Duodenal mucosa (tissue), 2 donors: ENCODE data around the gene SLC44A2.

Source experiments
- H3K27ac ChIP-seq: one replicate; pipeline ENCODE4 v1.7.0; 2013; ENCODE audit warnings: low read depth, low read length
- H3K27me3 ChIP-seq, 2 donors: one replicate each; pipeline ENCODE4 v1.7.0; 2013; ENCODE audit warnings: low read length in 2 of 2, control low read depth in 1 of 2; ENCODE audit not compliant: insufficient read depth in 2 of 2, control insufficient read depth in 1 of 2
- H3K36me3 ChIP-seq, 2 donors: one replicate each; pipeline ENCODE4 v1.7.0; 2013; ENCODE audit warnings: low read length in 2 of 2, control low read depth in 1 of 2; ENCODE audit not compliant: insufficient read depth in 2 of 2, control insufficient read depth in 1 of 2
- H3K4me1 ChIP-seq, 2 donors: one replicate each; pipeline ENCODE4 v1.7.0; 2013; ENCODE audit warnings: low read length in 2 of 2, control low read depth in 1 of 2; ENCODE audit not compliant: insufficient read depth in 2 of 2, control insufficient read depth in 1 of 2
- H3K4me3 ChIP-seq, 2 donors: one replicate each; pipeline ENCODE4 v1.7.0; 2013; ENCODE audit warnings: low read length in 2 of 2, low read depth in 1 of 2
- H3K9ac ChIP-seq, 2 donors: one replicate each; pipeline ENCODE4 v1.7.0; 2013; ENCODE audit warnings: low read length in 2 of 2, low read depth in 1 of 2
- H3K9me3 ChIP-seq, 2 donors: one replicate each; pipeline ENCODE4 v1.7.0; 2013; ENCODE audit warnings: low read length in 2 of 2, control low read depth in 1 of 2; ENCODE audit not compliant: control insufficient read depth in 1 of 2

The SLC44A2 gene

GRCh38 chr19:10615429-10616023 lies 9.8 kb upstream of the SLC44A2 start:
- H3K27ac ChIP-seq = no peak overlapping the region
- H3K36me3 ChIP-seq = no peaks in the 10 kb centered on the region
- peaks cover 5 to 10% of the 10 kb centered on the region in 2 donors for H3K4me1 ChIP-seq
- no peaks in the 10 kb centered on the region for H3K9me3 ChIP-seq
- H3K4me3 ChIP-seq = no peak overlapping the region
- H3K9ac ChIP-seq = no peak overlapping the region
- H3K27me3 ChIP-seq = no peaks in the 10 kb centered on the region

- H3K27me3 ChIP-seq = no peaks in the 10 kb centered on the region
- no peaks in the 10 kb centered on the region for H3K9me3 ChIP-seq
- peaks cover 0 to 3% of the 10 kb centered on the region in 2 donors for H3K36me3 ChIP-seq
- H3K4me3 ChIP-seq = no peak overlapping the region
- H3K27ac ChIP-seq = no peak overlapping the region
- no peak overlapping the region for H3K9ac ChIP-seq
- H3K4me1 ChIP-seq = peaks cover 2 to 5% of the 10 kb centered on the region in 2 donors
Measured at GRCh38 chr19:10617409-10618121, 7.8 kb upstream of the SLC44A2 start.

- Histone ChIP-seq H3K9me3 (no peaks in the 10 kb centered on the region), H3K27me3 (no peaks in the 10 kb centered on the region), H3K4me1 (no peaks in the 10 kb centered on the region), H3K9ac (no peak overlapping the region), H3K36me3 (peaks cover 0 to 3% of the 10 kb centered on the region in 2 donors), H3K27ac (no peak overlapping the region), H3K4me3 (no peak overlapping the region)
Measured at GRCh38 chr19:10618846-10619245, 6.5 kb upstream of the SLC44A2 start.

DNA sequence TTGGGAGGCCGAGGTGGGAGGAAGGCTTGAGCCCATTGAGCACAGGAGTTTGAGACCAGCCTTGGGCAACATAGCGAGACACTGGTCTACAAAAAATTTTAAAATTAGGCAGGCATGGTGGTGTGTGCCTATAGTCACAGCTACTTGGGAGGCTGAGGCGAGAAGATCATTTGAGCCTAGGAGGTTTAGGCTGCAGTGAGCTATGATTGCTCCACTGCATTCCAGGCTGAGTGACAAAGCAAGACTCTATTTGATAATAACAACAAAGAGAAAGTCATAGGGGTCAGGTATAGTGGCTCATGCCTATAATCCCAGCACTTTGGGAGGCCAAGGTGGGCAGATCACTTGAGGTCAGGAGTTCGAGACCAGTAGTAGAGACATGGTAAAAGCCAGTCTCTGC lies 4.6 kb upstream of the SLC44A2 start:
- H3K4me1 ChIP-seq = peaks cover 5 to 10% of the 10 kb centered on the region in 2 donors
- peaks cover 0 to 3% of the 10 kb centered on the region in 2 donors for H3K36me3 ChIP-seq
- H3K27ac ChIP-seq = no peak overlapping the region

GRCh38 chr19:10621966-10622365 lies 3.4 kb upstream of the SLC44A2 start:
- Histone ChIP-seq H3K9me3 (no peaks in the 10 kb centered on the region), H3K27me3 (no peaks in the 10 kb centered on the region), H3K4me3 (no peak overlapping the region), H3K9ac (no peak overlapping the region), H3K4me1 (peaks cover 5 to 10% of the 10 kb centered on the region in 2 donors), H3K36me3 (peaks cover 0 to 3% of the 10 kb centered on the region in 2 donors), H3K27ac (no peak overlapping the region)

More for the DNA sequence above, 4.6 kb upstream of the SLC44A2 start:
- Histone ChIP-seq H3K9me3 (no peaks in the 10 kb centered on the region), H3K4me3 (no peak overlapping the region), H3K27me3 (no peaks in the 10 kb centered on the region), H3K9ac (no peak overlapping the region)

GRCh38 chr19:10624585-10624984 lies 768 bp upstream of the SLC44A2 start:
- Histone ChIP-seq H3K4me1 (peaks cover 5 to 10% of the 10 kb centered on the region in 2 donors), H3K9me3 (no peaks in the 10 kb centered on the region), H3K4me3 (peak overlapping the region; percentile 21 to 69), H3K9ac (peak overlapping the region; percentile 43 to 68), H3K27me3 (no peaks in the 10 kb centered on the region), H3K36me3 (peaks cover 0 to 18% of the 10 kb centered on the region in 2 donors), H3K27ac (no peak overlapping the region)

DNA sequence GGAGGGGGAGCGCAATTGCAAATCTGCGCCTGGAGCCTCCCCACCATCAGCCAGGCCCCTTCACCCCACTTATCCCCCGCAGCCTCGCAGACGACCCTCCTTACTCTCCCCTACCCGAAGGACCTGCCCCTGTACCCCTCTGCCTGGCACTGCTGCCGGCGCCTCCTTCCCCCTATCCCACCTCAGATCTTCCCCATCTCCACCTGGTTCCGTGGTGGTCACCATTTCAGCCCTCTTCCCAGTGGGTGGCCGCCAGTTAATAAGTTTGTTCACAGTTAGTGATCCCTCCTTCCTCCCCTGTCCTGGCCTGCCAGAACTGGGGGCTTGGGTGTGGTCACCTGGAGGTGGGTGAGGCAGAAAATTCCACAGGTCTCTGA lies 397 bp downstream of the SLC44A2 start:
- peaks cover 5 to 10% of the 10 kb centered on the region in 2 donors for H3K4me1 ChIP-seq

GRCh38 chr19:10631874-10632273 lies 6.5 kb downstream of the SLC44A2 start:
- H3K36me3 ChIP-seq = peaks cover 17 to 53% of the 10 kb centered on the region in 2 donors

More for the DNA sequence above, 397 bp downstream of the SLC44A2 start:
- H3K27ac ChIP-seq = peak overlapping the region; percentile 32
- H3K36me3 ChIP-seq = peaks cover 0 to 18% of the 10 kb centered on the region in 2 donors
- H3K9me3 ChIP-seq = no peaks in the 10 kb centered on the region
- H3K4me3 ChIP-seq = peak overlapping the region; percentile 65 to 69
- H3K27me3 ChIP-seq = no peaks in the 10 kb centered on the region
- peak overlapping the region; percentile 60 to 68 for H3K9ac ChIP-seq

DNA sequence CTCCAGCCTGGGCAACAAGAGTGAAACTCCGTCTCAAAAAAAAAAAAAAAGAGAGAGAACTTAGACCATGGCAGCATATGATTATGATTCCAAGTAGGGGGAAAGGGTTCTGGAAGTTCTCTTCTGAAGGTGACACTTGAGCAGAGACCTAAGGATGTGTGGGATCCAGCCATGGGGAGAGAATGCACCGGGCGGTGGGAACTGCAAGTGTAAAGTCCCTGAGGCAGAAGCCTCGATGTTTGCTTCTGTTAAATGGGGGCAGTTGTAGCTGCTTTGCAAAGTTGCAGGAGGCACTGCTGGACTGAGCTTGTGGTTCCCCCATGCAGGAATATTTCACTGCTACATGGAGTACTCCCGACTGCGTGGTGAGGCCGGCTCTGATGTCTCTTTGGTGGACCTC lies 9.1 kb downstream of the SLC44A2 start:
- H3K27ac ChIP-seq = no peak overlapping the region
- no peak overlapping the region for H3K4me3 ChIP-seq
- H3K9me3 ChIP-seq = no peaks in the 10 kb centered on the region
- H3K9ac ChIP-seq = no peak overlapping the region
- peaks cover 20 to 57% of the 10 kb centered on the region in 2 donors for H3K36me3 ChIP-seq
- H3K27me3 ChIP-seq = no peaks in the 10 kb centered on the region
- peaks cover 3 to 4% of the 10 kb centered on the region in 2 donors for H3K4me1 ChIP-seq

More at GRCh38 chr19:10631874-10632273, 6.5 kb downstream of the SLC44A2 start:
- Histone ChIP-seq H3K27ac (no peak overlapping the region), H3K27me3 (no peaks in the 10 kb centered on the region), H3K4me3 (no peak overlapping the region), H3K9me3 (no peaks in the 10 kb centered on the region), H3K9ac (no peak overlapping the region), H3K4me1 (no peaks in the 10 kb centered on the region)

GRCh38 chr19:10634963-10635362 lies 9.6 kb downstream of the SLC44A2 start:
- H3K9ac ChIP-seq = no peak overlapping the region
- H3K4me1 ChIP-seq = peaks cover 3 to 5% of the 10 kb centered on the region in 2 donors
- peaks cover 20 to 57% of the 10 kb centered on the region in 2 donors for H3K36me3 ChIP-seq
- H3K9me3 ChIP-seq = no peaks in the 10 kb centered on the region
- H3K27me3 ChIP-seq = no peaks in the 10 kb centered on the region
- H3K27ac ChIP-seq = no peak overlapping the region
- no peak overlapping the region for H3K4me3 ChIP-seq
